HG02642 (cell line): ENCODE results near the gene KRT81.
"Not testable (repeated sequence)": the region's sequence is repeated elsewhere in the genome, so short reads cannot be mapped to it uniquely, and the experiment has no call there.

ENCODE experiments used
- ATAC-seq: cut with Tn5 transposase; IDR thresholded peaks from one replicate; pipeline ENCODE4 v1.9.1; 2021; ENCODE audit warnings: mild to moderate bottlenecking; ENCODE audit not compliant: unreplicated experiment, poor library complexity

KRT81 gene

GRCh38 chr12:52278575-52279421 lies 12.5 kb downstream of the KRT81 start:
- ATAC-seq = peak; percentile 92

- ATAC-seq = no peak
Measured at GRCh38 chr12:52277486-52278245, 13.7 kb downstream of the KRT81 start.

- no peak for ATAC-seq
Measured at GRCh38 chr12:52275686-52276085, 15.6 kb downstream of the KRT81 start.

DNA sequence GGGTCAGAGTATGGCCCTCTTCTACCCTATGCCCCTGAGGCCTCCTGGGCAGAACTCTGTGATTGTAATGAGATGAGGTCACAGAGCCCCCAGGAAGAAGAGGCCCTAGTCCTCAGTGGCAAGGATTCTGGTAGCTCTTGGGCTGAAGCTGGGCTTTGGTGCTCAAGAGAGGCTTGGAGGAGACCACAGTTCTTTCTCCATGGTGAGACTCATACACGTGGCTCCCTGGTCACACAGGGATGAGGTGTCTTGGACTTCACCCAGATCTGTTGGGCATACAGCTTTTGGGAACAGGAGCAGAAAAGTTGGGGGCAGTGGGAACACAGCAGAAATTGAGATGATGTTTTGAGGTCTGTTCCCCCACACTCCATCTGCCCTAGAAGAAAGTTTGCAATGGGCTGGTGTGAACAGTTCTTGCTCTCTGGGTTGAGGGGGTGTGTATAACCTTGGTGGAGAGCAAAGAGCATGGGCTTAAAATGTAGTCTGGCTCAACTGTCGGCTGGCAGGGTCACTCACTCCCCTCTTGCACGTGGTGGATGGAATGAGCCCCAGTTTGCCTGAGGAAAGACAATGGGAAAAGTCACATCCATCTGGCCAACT lies 16.7 kb downstream of the KRT81 start, which contains the start of gene KRT86:
TSS of gene KRT86 (plus strand) at position 125 of the 600 bp plus-strand sequence. CDS start 27,272 bp downstream, outside the sequence.
- no peak for ATAC-seq

GRCh38 chr12:52271158-52271557 lies 20.2 kb downstream of the KRT81 start:
- ATAC-seq = no peak

DNA sequence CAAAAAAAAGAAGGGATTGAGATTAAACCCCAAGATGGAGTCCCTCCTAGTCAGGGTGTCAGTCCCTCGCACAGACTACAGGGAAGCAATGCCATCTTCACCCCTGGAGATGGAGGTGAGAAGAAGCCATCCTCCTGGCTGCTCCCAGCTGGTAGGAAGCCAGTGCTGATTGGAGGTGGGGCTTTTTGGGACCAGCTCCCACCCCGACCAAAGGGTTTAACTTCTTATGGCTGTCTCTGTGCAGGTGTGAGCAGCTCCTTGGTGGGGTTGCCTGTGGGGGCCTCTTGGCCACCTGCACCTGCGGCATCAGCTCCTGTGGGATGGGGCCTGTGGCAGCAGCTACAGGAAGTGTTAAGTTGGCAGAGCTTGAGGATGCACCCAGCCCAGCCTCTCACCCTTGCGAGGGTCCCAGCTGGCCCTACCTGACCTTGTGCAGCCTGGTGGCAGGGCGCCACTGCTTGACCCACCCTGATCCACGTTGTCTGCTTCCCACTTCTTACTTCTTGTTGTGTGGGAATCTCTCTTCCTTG lies 20.7 kb downstream of the KRT81 start:
- ATAC-seq = no peak

- no peak for ATAC-seq
Measured at GRCh38 chr12:52268212-52268611, 23.1 kb downstream of the KRT81 start.

GRCh38 chr12:52267699-52268098 lies 23.6 kb downstream of the KRT81 start:
- no peak for ATAC-seq

GRCh38 chr12:52267266-52267665 lies 24.1 kb downstream of the KRT81 start:
- ATAC-seq = no peak

- no peak for ATAC-seq
Measured at GRCh38 chr12:52266514-52266913, 24.8 kb downstream of the KRT81 start.

DNA sequence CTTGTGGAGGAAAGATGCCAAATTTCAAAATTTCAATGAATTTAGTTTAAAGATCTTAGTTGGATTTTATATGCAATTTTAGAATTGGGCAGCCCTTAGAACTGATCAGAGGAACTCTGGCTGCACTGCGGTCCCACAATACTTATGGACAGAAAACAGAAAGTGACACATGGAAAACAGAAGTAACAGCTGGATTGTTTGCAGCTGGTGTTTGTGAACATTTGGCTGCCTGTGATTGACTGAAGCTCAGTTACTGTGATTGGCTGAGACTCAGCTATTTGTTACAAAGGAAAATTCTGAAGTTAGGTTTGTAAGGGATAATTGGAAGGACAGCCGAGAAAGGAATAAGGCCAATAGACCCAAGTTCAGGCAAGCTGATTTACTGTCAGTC lies 26.9 kb downstream of the KRT81 start:
- ATAC-seq = no peak

- no peak for ATAC-seq
Measured at GRCh38 chr12:52263761-52264434, 27.4 kb downstream of the KRT81 start.

DNA sequence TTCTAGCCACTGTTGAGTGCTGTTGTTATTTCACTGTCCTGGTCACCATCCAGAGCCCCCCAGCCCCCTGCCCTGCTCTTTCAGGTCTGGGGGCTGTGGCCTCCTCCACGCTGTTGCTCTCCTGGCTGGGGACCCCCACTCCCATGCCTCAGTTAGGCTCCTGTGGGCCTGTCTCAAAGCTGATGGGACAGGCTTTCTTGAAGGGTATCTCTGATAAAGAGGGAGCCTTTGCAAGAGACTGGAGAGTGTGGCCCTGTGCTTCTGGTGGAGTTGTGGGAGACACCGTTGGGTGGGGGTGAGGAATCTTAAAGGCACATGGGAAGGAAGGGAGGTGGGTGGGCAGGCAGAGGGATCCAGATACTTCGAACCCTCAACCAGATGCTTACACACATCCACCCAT lies 29.0 kb downstream of the KRT81 start:
- ATAC-seq = no peak

DNA sequence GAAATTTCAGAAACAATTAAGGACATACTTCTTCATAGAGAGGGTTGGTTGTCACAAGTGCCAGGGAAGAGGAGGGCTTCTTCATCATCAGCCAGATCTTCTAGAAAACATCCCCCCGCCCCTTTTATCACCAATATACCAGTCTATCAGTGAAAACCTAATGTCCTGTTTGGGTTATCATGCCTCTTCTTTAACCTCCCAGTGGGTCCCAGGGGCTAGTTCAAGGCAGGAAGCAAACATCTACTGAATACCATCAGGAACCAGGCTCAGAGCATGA lies 30.2 kb downstream of the KRT81 start:
- no peak for ATAC-seq

GRCh38 chr12:52260361-52261207 lies 30.8 kb downstream of the KRT81 start:
- ATAC-seq = no peak

DNA sequence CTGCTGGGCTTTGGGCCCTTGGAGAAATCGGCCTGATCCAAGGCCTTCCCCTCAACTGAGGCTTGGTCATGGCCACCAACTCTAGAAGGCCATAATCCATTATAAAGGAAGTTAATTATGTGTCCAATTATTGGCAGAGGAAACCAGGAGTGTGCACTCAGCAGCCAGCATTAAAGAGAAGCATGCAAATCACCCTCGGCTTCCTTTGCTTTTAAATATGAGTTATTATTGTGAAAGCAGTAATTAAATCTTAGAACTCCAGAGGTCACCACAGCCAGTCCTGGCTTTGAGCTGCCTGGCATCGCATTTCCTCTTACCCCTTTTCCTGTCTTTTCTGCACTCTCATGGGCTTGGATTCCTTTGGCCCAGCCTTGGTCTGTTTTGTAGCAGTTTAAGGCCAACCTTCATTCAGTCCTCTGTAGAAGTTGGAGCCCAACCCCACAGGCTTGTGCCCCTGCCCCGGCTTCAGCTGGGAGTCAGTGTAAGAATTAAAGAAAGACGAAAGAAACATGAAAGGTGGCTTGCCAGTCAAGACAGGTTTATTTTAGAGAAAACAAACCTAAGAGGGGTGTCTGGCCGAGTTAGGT lies 31.6 kb downstream of the KRT81 start:
- no peak for ATAC-seq

GRCh38 chr12:52258335-52258901 lies 32.9 kb downstream of the KRT81 start:
- no peak for ATAC-seq

GRCh38 chr12:52257922-52258321 lies 33.4 kb downstream of the KRT81 start:
- not testable (repeated sequence) for ATAC-seq

DNA sequence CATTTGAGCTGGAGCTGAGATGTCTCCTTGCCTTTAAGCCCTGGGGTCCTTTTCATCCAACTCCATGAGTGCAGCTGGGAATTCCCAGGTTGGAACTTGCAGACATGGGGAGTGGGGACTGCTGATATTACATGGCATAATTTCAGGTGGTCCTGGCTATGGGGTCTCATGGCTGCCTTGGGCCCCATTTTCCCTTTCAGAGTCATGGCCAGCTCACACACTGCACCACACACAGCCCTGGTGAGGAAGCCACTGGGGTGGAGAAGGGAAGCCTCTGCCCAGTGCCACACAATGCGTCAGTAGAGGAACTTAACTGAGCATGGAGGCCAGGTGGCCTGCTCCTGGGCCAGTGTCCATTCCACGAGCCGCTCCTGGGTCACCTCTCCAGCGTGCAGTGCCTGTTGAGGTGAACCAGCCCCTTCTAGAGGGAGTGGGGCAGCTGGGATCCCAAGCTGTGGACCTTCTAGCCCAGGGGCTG lies 34.2 kb downstream of the KRT81 start:
- no peak for ATAC-seq
